ENCODE measurements around the gene RALGPS1. TPM values are rescaled to one million over a fixed set of nuclear protein-coding genes. Genes with fewer than 3 reads are reported as not detected.

RALGPS1 gene
- total and polyA plus RNA-seq, 2 of the 8 experiments (the other 6 are each of a cell fraction or from before 2014, with no cell fraction given): 20.0 to 23.5 TPM

DNA sequence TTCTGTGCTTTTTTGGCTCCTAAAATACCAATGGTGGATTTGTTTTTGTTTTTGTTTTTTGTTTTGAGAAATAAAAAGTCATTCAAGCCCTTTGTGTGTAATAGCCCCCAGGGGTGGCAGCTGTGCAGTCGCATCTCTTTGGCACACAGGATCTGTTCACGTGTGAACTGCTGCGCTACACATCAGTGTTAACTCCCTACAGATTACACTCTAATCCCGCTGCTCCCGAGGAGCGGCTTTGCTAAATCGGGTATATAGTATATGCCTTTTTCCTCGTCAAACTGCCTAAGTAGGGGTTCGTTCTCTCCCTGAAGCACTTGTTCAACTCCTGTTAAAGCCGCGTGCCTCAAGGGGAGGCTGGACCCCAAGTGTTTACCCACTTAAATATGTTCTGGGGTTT lies 31.8 kb upstream of the RALGPS1 start:
- Histone ChIP-seq H3K23ac (ENCODE audit: insufficient read length) (no peak overlapping the region), H3K9me3 (ENCODE audit: insufficient read depth in 2 of 2, low read depth in 1 of 2, low read length in 1 of 2) (no peaks in the 10 kb centered on the region), H3K4me3 (ENCODE audit: extremely low read depth in 1 of 4, insufficient read depth in 2 of 4, low read depth in 3 of 4, low read length in 4 of 4) (no peak overlapping the region), H4K5ac (ENCODE audit: insufficient read length, low read depth, low read length) (no peak overlapping the region), H2BK120ac (replicated peaks; ENCODE audit: low read depth, low read length) (no peak overlapping the region), H4K8ac (ENCODE audit: extremely low read depth, insufficient read depth, low read length) (no peak overlapping the region), H2BK20ac (ENCODE audit: low read length) (no peak overlapping the region), H3K14ac (ENCODE audit: insufficient read length) (no peak overlapping the region), H3K4ac (replicated peaks; ENCODE audit: insufficient read length, low read depth, low read length) (no peak overlapping the region), H3K79me2 (ENCODE audit: control insufficient read depth in 1 of 2, insufficient read depth in 2 of 2, low read length in 2 of 2) (no peaks in the 10 kb centered on the region; a peak in 1 of 4 replicates), H2BK15ac (ENCODE audit: low read length) (no peak overlapping the region), H2AFZ (ENCODE audit: low read length) (no peak overlapping the region), H2AK5ac (ENCODE audit: low read depth, low read length) (no peak overlapping the region), H3K79me1 (ENCODE audit: low read depth, low read length) (peaks cover 4% of the 10 kb centered on the region), H3K4me1 (replicated peaks in 1 of 4; ENCODE audit: control insufficient read depth in 3 of 4, insufficient read depth in 4 of 4, low read length in 3 of 4) (peaks cover 6 to 13% (median 10%) of the 10 kb centered on the region in 4 experiments), H4K91ac (replicated peaks; ENCODE audit: insufficient read length, low read length) (no peak overlapping the region), H3K27ac (ENCODE audit: low read depth, low read length) (no peak overlapping the region), H3K27me3 (replicated peaks in 1 of 4; ENCODE audit: control insufficient read depth in 3 of 4, extremely low read depth in 1 of 4, insufficient read depth in 3 of 4, low read length in 3 of 4) (no peaks in the 10 kb centered on the region), H4K20me1 (replicated peaks in 1 of 2; ENCODE audit: control insufficient read depth in 1 of 2, insufficient read depth in 2 of 2, low read length in 2 of 2) (peaks cover 2 to 17% of the 10 kb centered on the region in 2 experiments), H3K9ac (replicated peaks in 1 of 4; ENCODE audit: extremely low read depth in 1 of 4, low read depth in 3 of 4, low read length in 3 of 4) (no peak overlapping the region), H3K4me2 (ENCODE audit: insufficient read depth in 1 of 2, low read depth in 2 of 2, low read length in 2 of 2) (no peak overlapping the region), H3K18ac (ENCODE audit: extremely low read depth, low read length) (no peak overlapping the region), H2BK12ac (ENCODE audit: low read depth, low read length) (no peak overlapping the region), H3K36me3 (ENCODE audit: control insufficient read depth in 2 of 4, insufficient read depth in 4 of 4, low read length in 3 of 4) (peaks cover 4 to 24% (median 15%) of the 10 kb centered on the region in 4 experiments; a peak in 5 of 8 replicates), H3K56ac (replicated peaks; ENCODE audit: insufficient read length, low read depth, low read length) (no peak overlapping the region), H3K23me2 (ENCODE audit: low read depth, low read length) (no peaks in the 10 kb centered on the region), H2BK5ac (ENCODE audit: low read depth, low read length) (no peak overlapping the region)
- ChIA-PET POLR2A (ENCODE audit: partially characterized antibody) (no interaction called here), CTCF (ENCODE audit: partially characterized antibody) (interaction anchor here (1.0 kb wide), 1 partner anchor 383 kb away, joined by 4 read pairs; no protein-coding TSS in a partner anchor)
- TF ChIP-seq ZNF274 (IDR thresholded peaks at IDR 0.05; ENCODE audit: borderline replicate concordance, extremely low read depth, low read length) (no peak), KDM5A (IDR thresholded peaks at IDR 0.05; ENCODE audit: low read length) (no peak), SIN3A (conservative IDR thresholded peaks at IDR 0.05 in 1 of 2, IDR thresholded peaks at IDR 0.05 in 1 of 2; ENCODE audit: low read depth in 1 of 2, low read length in 2 of 2) (no peak), POLR2A (IDR thresholded peaks at IDR 0.05; ENCODE audit: control extremely low read depth in 1 of 2, low read depth in 2 of 2, low read length in 2 of 2) (no peak)
- DNase-seq (ENCODE audit: low read depth in 1 of 2, low spot score in 2 of 2) (no peak), FAIRE-seq (no peak)
- 87% methylated on average over 11 of the region's 11 CpGs; no CpG with 5 or more reads in 1 of the 2 experiments for WGBS, 2 experiments (ENCODE audit: extremely low coverage in 1 of 2, insufficient coverage in 1 of 2, insufficient read length in 1 of 2, insufficient replicate concordance in 2 of 2, low coverage in 1 of 2, low lambda C conversion rate in 2 of 2, missing lambda C conversion rate in 1 of 2)

All from H1 (cell line).